ENCODE measurements around the gene DPYD. TPM values are rescaled to one million over a fixed set of nuclear protein-coding genes. Genes with fewer than 3 reads are reported as not detected.

DPYD gene
- total and polyA plus RNA-seq, 7 donors: 6.0 to 56.1 (median 40.2) TPM

DNA sequence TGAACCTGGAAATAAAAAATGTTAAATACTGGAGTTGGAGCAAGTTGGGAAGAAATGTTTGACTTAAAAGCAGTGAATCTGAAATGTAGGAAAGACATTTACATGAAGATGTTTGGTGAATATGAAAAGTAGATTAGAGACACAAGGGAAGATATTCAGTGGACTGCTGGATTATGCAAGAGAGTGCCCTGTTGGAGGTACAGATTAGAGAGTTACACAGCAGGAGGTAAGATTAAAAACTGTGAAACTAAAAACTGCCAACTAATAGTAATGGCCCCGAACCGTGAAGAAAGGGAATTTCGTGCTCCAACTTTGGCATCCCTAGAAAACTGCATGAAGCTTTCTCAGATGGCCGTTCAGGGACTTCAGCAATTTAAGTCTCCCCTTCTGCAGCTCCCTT is 375.4 kb downstream of the DPYD start:
- Histone ChIP-seq H3K4me3 (no peak overlapping the region), H3K36me3 (peaks cover 0 to 11% (median 2%) of the 10 kb centered on the region in 4 donors), H3K4me1 (no peaks in the 10 kb centered on the region), H3K27ac (no peak overlapping the region), H3K9me3 (no peaks in the 10 kb centered on the region), H3K27me3 (no peaks in the 10 kb centered on the region)
- WGBS, 2 donors: 87 to 90% methylated on average over 4 of the region's 4 CpGs
- no peak for TF ChIP-seq EP300 (IDR thresholded peaks at IDR 0.05)
- TF ChIP-seq POLR2A (IDR thresholded peaks at IDR 0.05): no peak
- no peak for TF ChIP-seq POLR2AphosphoS5 (IDR thresholded peaks at IDR 0.05)
- TF ChIP-seq, protein P1, sequence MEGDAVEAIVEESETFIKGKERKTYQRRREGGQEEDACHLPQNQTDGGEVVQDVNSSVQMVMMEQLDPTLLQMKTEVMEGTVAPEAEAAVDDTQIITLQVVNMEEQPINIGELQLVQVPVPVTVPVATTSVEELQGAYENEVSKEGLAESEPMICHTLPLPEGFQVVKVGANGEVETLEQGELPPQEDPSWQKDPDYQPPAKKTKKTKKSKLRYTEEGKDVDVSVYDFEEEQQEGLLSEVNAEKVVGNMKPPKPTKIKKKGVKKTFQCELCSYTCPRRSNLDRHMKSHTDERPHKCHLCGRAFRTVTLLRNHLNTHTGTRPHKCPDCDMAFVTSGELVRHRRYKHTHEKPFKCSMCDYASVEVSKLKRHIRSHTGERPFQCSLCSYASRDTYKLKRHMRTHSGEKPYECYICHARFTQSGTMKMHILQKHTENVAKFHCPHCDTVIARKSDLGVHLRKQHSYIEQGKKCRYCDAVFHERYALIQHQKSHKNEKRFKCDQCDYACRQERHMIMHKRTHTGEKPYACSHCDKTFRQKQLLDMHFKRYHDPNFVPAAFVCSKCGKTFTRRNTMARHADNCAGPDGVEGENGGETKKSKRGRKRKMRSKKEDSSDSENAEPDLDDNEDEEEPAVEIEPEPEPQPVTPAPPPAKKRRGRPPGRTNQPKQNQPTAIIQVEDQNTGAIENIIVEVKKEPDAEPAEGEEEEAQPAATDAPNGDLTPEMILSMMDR (IDR thresholded peaks at IDR 0.05): no peak
- intact Hi-C loops (cut with DNase I): no loop called here
- no peak for DNase-seq

DNA sequence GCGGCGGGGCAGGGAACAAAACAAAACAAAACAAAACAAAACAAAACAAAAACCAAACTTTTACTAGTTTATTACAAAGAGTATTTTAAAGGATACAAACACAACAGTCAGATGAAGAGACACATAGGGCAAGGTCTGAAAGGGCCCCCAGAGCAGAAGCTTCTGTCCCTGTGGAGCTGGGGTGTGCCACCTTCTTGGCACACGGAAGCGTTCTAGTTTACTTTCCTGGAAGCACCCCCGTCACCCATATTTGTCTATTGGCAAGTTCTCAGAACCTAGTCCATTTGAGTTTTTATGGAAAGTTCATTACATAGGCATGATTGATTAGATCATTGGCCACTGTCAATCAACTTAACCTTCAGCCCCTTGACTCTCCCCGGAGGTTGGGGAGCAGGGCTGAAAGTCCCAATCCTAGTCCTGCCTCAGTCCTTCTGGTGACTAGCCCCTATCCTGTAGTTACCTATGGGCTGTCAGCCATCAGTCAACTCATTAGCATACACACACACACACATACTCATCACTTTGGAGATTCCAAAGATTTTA is 380.4 kb downstream of the DPYD start:
- Histone ChIP-seq H3K36me3 (peaks cover 0 to 3% (median 0%) of the 10 kb centered on the region in 4 donors), H3K4me1 (no peaks in the 10 kb centered on the region), H3K4me3 (no peak overlapping the region), H3K9me3 (no peaks in the 10 kb centered on the region), H3K27ac (no peak overlapping the region), H3K27me3 (no peaks in the 10 kb centered on the region)
- TF ChIP-seq EP300 (IDR thresholded peaks at IDR 0.05) (no peak), POLR2AphosphoS5 (IDR thresholded peaks at IDR 0.05) (no peak), POLR2A (IDR thresholded peaks at IDR 0.05) (no peak)
- TF ChIP-seq, protein P1 (IDR thresholded peaks at IDR 0.05): no peak
- intact Hi-C loops (cut with DNase I): no loop called here
- DNase-seq: no peak
- WGBS, 2 donors: 87 to 88% methylated on average over 6 of the region's 6 CpGs

DNA sequence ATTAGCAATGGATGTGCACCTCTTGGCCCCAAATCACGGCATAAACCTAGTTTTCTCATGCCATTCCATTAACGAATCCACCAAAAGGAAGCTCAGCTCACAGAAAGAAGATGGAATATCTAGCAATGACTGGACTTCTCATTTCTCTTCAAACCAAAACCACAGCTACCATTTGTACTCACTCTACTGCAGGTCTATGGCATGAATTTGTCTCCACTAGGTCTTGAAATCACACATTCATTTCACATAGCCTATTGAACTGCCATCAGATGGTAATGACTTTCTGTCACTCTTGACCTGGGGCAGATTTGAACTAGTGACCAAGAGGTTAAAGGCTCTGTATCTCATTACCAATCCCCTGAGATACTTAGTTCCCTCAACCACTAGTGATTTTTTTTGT is 382.7 kb downstream of the DPYD start:
- intact Hi-C loops (cut with DNase I): no loop called here
- Histone ChIP-seq H3K36me3 (no peaks in the 10 kb centered on the region), H3K4me3 (no peak overlapping the region), H3K27me3 (no peaks in the 10 kb centered on the region), H3K9me3 (no peaks in the 10 kb centered on the region), H3K4me1 (no peaks in the 10 kb centered on the region), H3K27ac (no peak overlapping the region)
- no peak for DNase-seq
- WGBS, 2 donors: 95 to 96% methylated on average over 2 of the region's 2 CpGs
- TF ChIP-seq, protein P1 (IDR thresholded peaks at IDR 0.05): no peak
- TF ChIP-seq POLR2A (IDR thresholded peaks at IDR 0.05) (no peak), POLR2AphosphoS5 (IDR thresholded peaks at IDR 0.05) (no peak)

DNA sequence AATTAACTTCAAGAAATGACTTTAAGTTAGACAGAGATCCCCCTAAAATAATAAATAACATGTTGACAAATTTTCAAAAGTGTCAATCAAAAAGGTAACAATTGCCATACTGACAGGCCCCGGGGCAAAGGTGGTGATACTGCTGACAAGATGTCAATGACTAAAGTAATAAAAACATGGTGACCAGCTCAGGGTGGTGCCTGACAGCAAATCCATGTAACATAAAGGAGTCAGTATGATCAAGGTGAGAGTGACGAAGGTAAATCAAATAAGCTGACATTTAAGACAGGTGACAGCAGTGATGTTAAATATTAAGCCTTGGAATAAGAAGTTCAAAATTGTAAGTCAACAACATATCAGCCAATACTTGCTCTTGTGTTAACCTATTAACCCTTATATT is 387.5 kb downstream of the DPYD start:
- TF ChIP-seq, protein P1 (IDR thresholded peaks at IDR 0.05): no peak
- intact Hi-C loops (cut with DNase I): no loop called here
- 30 to 80% methylated on average over 2 of the region's 2 CpGs for WGBS, 2 donors

DNA sequence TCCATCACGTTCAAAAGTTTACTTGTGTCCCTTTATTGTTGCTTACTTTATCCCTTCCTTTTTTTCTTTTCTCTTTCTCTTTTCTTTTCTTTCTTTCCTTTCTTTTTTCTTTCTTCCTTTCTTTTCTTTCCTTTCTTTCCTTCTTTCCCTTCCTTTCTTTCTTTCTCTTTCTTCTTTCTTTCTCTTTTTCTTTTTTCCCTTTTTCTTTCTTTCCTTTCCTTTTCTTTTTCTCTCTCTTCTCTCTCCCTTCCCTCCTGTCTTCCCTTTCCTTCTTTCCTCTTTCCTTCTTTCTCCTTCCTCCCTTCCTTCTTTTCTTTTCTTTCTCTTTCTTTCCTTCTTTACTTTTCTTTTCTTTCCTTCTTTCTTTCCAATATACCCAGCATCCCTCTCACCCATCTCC is 391.2 kb downstream of the DPYD start:
- DNase-seq: no peak

More for the DNA sequence above, 387.5 kb downstream of the DPYD start:
- Histone ChIP-seq H3K4me1 (no peaks in the 10 kb centered on the region), H3K27me3 (no peaks in the 10 kb centered on the region), H3K4me3 (no peak overlapping the region), H3K27ac (no peak overlapping the region), H3K9me3 (no peaks in the 10 kb centered on the region), H3K36me3 (no peaks in the 10 kb centered on the region)
- DNase-seq: no peak

More for the DNA sequence above, 391.2 kb downstream of the DPYD start:
- TF ChIP-seq EP300 (IDR thresholded peaks at IDR 0.05): no peak
- TF ChIP-seq POLR2AphosphoS5 (IDR thresholded peaks at IDR 0.05): no peak
- TF ChIP-seq, protein P1 (IDR thresholded peaks at IDR 0.05): no peak
- no peak for TF ChIP-seq POLR2A (IDR thresholded peaks at IDR 0.05)
- no peaks in the 10 kb centered on the region for H3K9me3 ChIP-seq
- no peaks in the 10 kb centered on the region for H3K36me3 ChIP-seq
- no peak overlapping the region for H3K27ac ChIP-seq
- H3K4me1 ChIP-seq: no peaks in the 10 kb centered on the region
- WGBS, 2 donors: 67 to 77% methylated on average over 1 of the region's 1 CpG
- no peak overlapping the region for H3K4me3 ChIP-seq
- intact Hi-C loops (cut with DNase I): no loop called here
- H3K27me3 ChIP-seq: no peaks in the 10 kb centered on the region

All from sigmoid colon (tissue), 7 donors.